ENCODE results near the gene LDLRAP1.

Gene LDLRAP1

GRCh38 chr1:25566730-25567341, 23.4 kb downstream of the LDLRAP1 start:
- H3K4me3 ChIP-seq (replicated peaks; ENCODE audit: insufficient read depth, low read length): no peak overlapping the region
- no peak overlapping the region for H3K27ac ChIP-seq (replicated peaks)
- no peaks in the 10 kb centered on the region for H3K27me3 ChIP-seq (ENCODE audit: insufficient read depth, poor library complexity, severe bottlenecking)
- TF ChIP-seq GABPA (IDR thresholded peaks at IDR 0.05; ENCODE audit: low read depth) (no peak), CTCF (IDR thresholded peaks at IDR 0.05; ENCODE audit: insufficient read depth, low read length) (no peak), REST (IDR thresholded peaks at IDR 0.05; ENCODE audit: insufficient replicate concordance, low read depth) (no peak), SPI1 (IDR thresholded peaks at IDR 0.05; ENCODE audit: borderline replicate concordance, low read depth) (no peak), POLR2AphosphoS5 (IDR thresholded peaks at IDR 0.05; ENCODE audit: low read depth) (no peak)
- DNase-seq (ENCODE audit: low read depth in 1 of 2, low spot score in 1 of 2): no peak

DNA sequence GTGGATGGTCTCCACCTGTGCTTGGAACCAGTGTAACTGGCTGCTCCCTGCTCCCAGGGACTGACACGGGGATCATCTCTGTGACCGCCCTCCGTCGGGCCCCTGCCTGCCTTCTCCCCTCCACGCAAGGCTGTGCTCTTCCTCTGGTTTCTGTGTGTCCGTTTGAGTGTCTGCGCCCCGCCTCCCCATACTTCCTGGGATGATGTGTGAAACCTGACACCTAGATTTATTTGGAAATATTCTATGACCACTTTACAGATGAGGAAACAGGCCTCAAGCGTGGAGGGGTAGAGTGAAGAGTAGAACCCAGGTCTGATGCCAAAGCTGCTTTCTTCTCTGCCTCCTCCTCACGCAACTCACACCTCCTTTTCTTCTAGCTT, 24.3 kb downstream of the LDLRAP1 start:
- DNase-seq (ENCODE audit: low read depth in 1 of 2, low spot score in 1 of 2): no peak
- Histone ChIP-seq H3K27me3 (ENCODE audit: insufficient read depth, poor library complexity, severe bottlenecking) (no peaks in the 10 kb centered on the region), H3K4me3 (replicated peaks; ENCODE audit: insufficient read depth, low read length) (no peak overlapping the region), H3K27ac (replicated peaks) (no peak overlapping the region)
- TF ChIP-seq SPI1 (IDR thresholded peaks at IDR 0.05; ENCODE audit: borderline replicate concordance, low read depth) (no peak), GABPA (IDR thresholded peaks at IDR 0.05; ENCODE audit: low read depth) (no peak), REST (IDR thresholded peaks at IDR 0.05; ENCODE audit: insufficient replicate concordance, low read depth) (no peak), CTCF (IDR thresholded peaks at IDR 0.05; ENCODE audit: insufficient read depth, low read length) (no peak), POLR2AphosphoS5 (IDR thresholded peaks at IDR 0.05; ENCODE audit: low read depth) (no peak)

- DNase-seq (ENCODE audit: low read depth in 1 of 2, low spot score in 1 of 2): peak in 1 of 2 experiments; percentile 21
- Histone ChIP-seq H3K27ac (replicated peaks) (no peak overlapping the region), H3K27me3 (ENCODE audit: insufficient read depth, poor library complexity, severe bottlenecking) (no peaks in the 10 kb centered on the region), H3K4me3 (replicated peaks; ENCODE audit: insufficient read depth, low read length) (no peak overlapping the region)
- TF ChIP-seq REST (IDR thresholded peaks at IDR 0.05; ENCODE audit: insufficient replicate concordance, low read depth) (no peak), GABPA (IDR thresholded peaks at IDR 0.05; ENCODE audit: low read depth) (no peak), SPI1 (IDR thresholded peaks at IDR 0.05; ENCODE audit: borderline replicate concordance, low read depth) (no peak), POLR2AphosphoS5 (IDR thresholded peaks at IDR 0.05; ENCODE audit: low read depth) (no peak)
These were observed 24.9 kb downstream of the LDLRAP1 start for GRCh38 chr1:25568090-25568833.

All from HL-60 (cell line).